KMS-11 (cell line): Measurements from ENCODE around the gene DHFR.

Experiments
- H2AFZ ChIP-seq: fragments of 200-600 bp; sonication (generic); 2 replicates; pipeline ENCODE4 v1.6.1; 2016; ENCODE audit warnings: antibody characterized with exemption, mixed run types, low read depth
- H3K27ac ChIP-seq: fragments of 200-600 bp; sonication (generic); 2 replicates; pipeline ENCODE4 v1.6.1; 2016; ENCODE audit warnings: mild to moderate bottlenecking, mixed run types
- H3K27me3 ChIP-seq: fragments of 200-600 bp; sonication (generic); 2 replicates; pipeline ENCODE4 v1.6.1; 2017; ENCODE audit warnings: mild to moderate bottlenecking, low read depth, mixed run types, moderate library complexity; ENCODE audit not compliant: insufficient read depth
- H3K36me3 ChIP-seq: fragments of 200-600 bp; sonication (generic); 2 replicates; pipeline ENCODE4 v1.6.1; 2017; ENCODE audit warnings: mild to moderate bottlenecking, mixed run types; ENCODE audit not compliant: insufficient read depth
- H3K4me1 ChIP-seq: fragments of 200-600 bp; sonication (generic); 2 replicates; pipeline ENCODE4 v1.6.1; 2016; ENCODE audit warnings: mild to moderate bottlenecking, low read depth, mixed run types; ENCODE audit not compliant: poor library complexity, severe bottlenecking
- H3K4me2 ChIP-seq: fragments of 200-600 bp; sonication (generic); 2 replicates; pipeline ENCODE4 v1.7.0; 2016; ENCODE audit warnings: mild to moderate bottlenecking, mixed run types
- H3K4me3 ChIP-seq: fragments of 200-600 bp; sonication (generic); IDR thresholded peaks from 2 replicates; pipeline ENCODE4 v1.6.1; 2017; ENCODE audit warnings: low read depth, low read length, mixed read lengths; ENCODE audit not compliant: insufficient read depth
- H3K79me2 ChIP-seq: fragments of 200-600 bp; sonication (generic); 2 replicates; pipeline ENCODE4 v1.6.1; 2016; ENCODE audit warnings: low read depth, mixed run types; ENCODE audit not compliant: insufficient read depth
- H3K9ac ChIP-seq: fragments of 200-600 bp; sonication (generic); 2 replicates; pipeline ENCODE4 v1.6.1; 2016; ENCODE audit warnings: mild to moderate bottlenecking, mixed run types
- H4K20me1 ChIP-seq: fragments of 200-600 bp; sonication (generic); 2 replicates; pipeline ENCODE4 v1.6.1; 2016; ENCODE audit warnings: mild to moderate bottlenecking, mixed run types; ENCODE audit not compliant: insufficient read depth
- CTCF ChIP-seq: fragments of 200-600 bp; sonication (generic); conservative IDR thresholded peaks from 2 replicates; pipeline ENCODE4 v1.6.1; 2017; ENCODE audit warnings: low read depth, mild to moderate bottlenecking, antibody characterized with exemption, low read length, moderate library complexity, mixed read lengths

DHFR gene

GRCh38 chr5:80592761-80593160 is 62.0 kb downstream of the DHFR start:
- Histone ChIP-seq H3K9ac (no peak overlapping the region), H3K4me3 (no peak overlapping the region), H3K79me2 (no peaks in the 10 kb centered on the region), H2AFZ (no peak overlapping the region), H3K27ac (no peak overlapping the region), H3K4me2 (no peak overlapping the region), H3K36me3 (no peaks in the 10 kb centered on the region), H3K27me3 (no peaks in the 10 kb centered on the region), H3K4me1 (no peaks in the 10 kb centered on the region), H4K20me1 (no peaks in the 10 kb centered on the region)
- no peak for TF ChIP-seq CTCF

DNA sequence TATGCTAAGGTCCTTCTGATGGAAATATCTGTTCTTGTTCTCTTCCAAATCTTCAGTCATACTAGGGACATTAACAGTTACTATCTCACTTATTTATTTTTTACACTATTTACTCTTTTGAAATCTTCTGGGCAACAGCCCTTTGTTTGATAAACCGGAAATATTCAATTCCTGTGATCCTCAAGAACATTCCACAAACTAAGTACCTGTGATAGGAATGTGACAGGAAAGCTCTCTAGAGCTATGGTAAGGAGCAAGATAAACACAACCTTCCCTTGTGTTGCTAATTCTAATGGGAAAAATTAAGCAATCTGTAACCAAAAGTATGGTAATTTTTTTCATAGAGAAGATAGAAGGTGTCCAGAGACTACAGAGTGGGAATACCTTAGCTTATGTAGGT is 62.7 kb downstream of the DHFR start:
- H4K20me1 ChIP-seq: no peaks in the 10 kb centered on the region
- no peaks in the 10 kb centered on the region for H3K79me2 ChIP-seq
- no peak overlapping the region for H3K27ac ChIP-seq
- no peak overlapping the region for H2AFZ ChIP-seq
- H3K9ac ChIP-seq: no peak overlapping the region
- H3K4me2 ChIP-seq: no peak overlapping the region
- no peaks in the 10 kb centered on the region for H3K36me3 ChIP-seq
- no peak overlapping the region for H3K4me3 ChIP-seq
- TF ChIP-seq CTCF: no peak
- no peaks in the 10 kb centered on the region for H3K4me1 ChIP-seq
- no peaks in the 10 kb centered on the region for H3K27me3 ChIP-seq

GRCh38 chr5:80591352-80591751 is 63.4 kb downstream of the DHFR start:
- Histone ChIP-seq H3K27ac (no peak overlapping the region), H3K79me2 (no peaks in the 10 kb centered on the region), H3K27me3 (no peaks in the 10 kb centered on the region), H3K4me1 (no peaks in the 10 kb centered on the region), H3K4me3 (no peak overlapping the region), H3K4me2 (no peak overlapping the region), H2AFZ (no peak overlapping the region), H4K20me1 (no peaks in the 10 kb centered on the region), H3K36me3 (no peaks in the 10 kb centered on the region), H3K9ac (no peak overlapping the region)
- TF ChIP-seq CTCF: no peak

DNA sequence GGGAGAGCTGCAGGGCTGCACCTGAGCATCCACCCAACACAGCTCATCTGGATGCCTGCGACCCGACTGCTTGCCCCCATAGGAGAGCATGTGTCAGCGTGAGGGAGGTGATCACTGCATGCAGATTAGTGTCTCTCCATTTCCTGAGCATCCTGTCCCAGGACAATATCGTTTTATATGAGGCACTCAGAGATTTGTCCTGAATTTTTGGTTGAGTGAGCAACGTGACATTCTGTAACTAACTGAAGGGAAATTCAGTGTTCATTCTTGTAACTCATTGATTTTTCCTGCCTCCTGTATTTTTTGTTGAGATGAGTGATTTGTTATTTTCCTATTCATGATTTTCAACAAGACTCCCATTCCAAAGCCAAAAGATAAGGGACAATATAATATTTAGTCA is 64.0 kb downstream of the DHFR start:
- TF ChIP-seq CTCF: no peak
- Histone ChIP-seq H3K9ac (no peak overlapping the region), H3K4me3 (no peak overlapping the region), H3K4me1 (no peaks in the 10 kb centered on the region), H3K4me2 (no peak overlapping the region), H3K36me3 (no peaks in the 10 kb centered on the region), H3K27ac (no peak overlapping the region), H4K20me1 (no peaks in the 10 kb centered on the region), H3K27me3 (no peaks in the 10 kb centered on the region), H3K79me2 (no peaks in the 10 kb centered on the region), H2AFZ (no peak overlapping the region)
